ENCODE results near the gene RAD52. TPM values are rescaled to one million over a fixed set of nuclear protein-coding genes. Genes with fewer than 3 reads are reported as not detected.
A peak's percentile ranks its signal among the peaks of the same experiment; 100 is the strongest.

RAD52 gene
- total RNA-seq, 1 donor = 10.8 TPM

GRCh38 chr12:990661-991349, 41.3 kb upstream of the RAD52 start, which contains the start of gene ERC1:
Gene ERC1 (plus strand): TSS chr12:991223. CDS start chr12:1027904, 36,681 bp downstream.
- no peak for TF ChIP-seq CTCF (IDR thresholded peaks at IDR 0.05; ENCODE audit: insufficient read depth, low read length)
- H3K4me3 ChIP-seq (ENCODE audit: low read depth, low read length) = peak within 1 kb of the TSS; percentile 88

GRCh38 chr12:989751-990660, 40.5 kb upstream of the RAD52 start:
- peak; percentile 74 for DNase-seq (ENCODE audit: low read depth)
- TF ChIP-seq CTCF (IDR thresholded peaks at IDR 0.05; ENCODE audit: insufficient read depth, low read length) = peak; percentile 28
- peak overlapping the region; percentile 88 for H3K4me3 ChIP-seq (ENCODE audit: low read depth, low read length)

More at GRCh38 chr12:990661-991349, 41.3 kb upstream of the RAD52 start, which contains the start of gene ERC1:
- DNase-seq (ENCODE audit: low read depth) = peak; percentile 88

GRCh38 chr12:989051-989450, 39.6 kb upstream of the RAD52 start:
- no peak for DNase-seq (ENCODE audit: low read depth)
- TF ChIP-seq CTCF (IDR thresholded peaks at IDR 0.05; ENCODE audit: insufficient read depth, low read length) = no peak
- no peak overlapping the region for H3K4me3 ChIP-seq (ENCODE audit: low read depth, low read length)

GRCh38 chr12:988646-989045, 39.2 kb upstream of the RAD52 start:
- TF ChIP-seq CTCF (IDR thresholded peaks at IDR 0.05; ENCODE audit: insufficient read depth, low read length) = no peak
- DNase-seq (ENCODE audit: low read depth) = no peak
- H3K4me3 ChIP-seq (ENCODE audit: low read depth, low read length) = no peak overlapping the region

DNA sequence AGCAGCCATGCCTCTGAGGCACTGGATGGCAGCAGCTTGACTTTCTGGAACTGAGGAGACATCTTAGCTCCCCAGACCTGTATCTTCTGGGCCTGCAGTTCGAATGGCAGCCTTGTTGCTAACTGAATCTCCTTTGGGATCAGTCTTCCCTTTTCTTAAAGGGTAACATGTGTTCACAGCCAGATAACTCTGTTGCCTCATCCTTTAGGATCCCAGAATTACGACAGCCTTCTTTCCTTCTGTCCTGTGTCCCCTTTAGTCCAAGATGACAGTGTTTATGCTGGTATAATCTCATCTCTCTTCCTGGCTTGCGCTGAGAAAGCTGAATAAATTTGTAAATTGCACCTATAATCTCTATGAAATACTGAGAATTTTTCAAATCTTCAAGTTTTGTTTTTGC, 32.5 kb upstream of the RAD52 start:
- H3K4me3 ChIP-seq (ENCODE audit: low read depth, low read length) = no peak overlapping the region
- peak; percentile 16 for DNase-seq (ENCODE audit: low read depth)
- no peak for TF ChIP-seq CTCF (IDR thresholded peaks at IDR 0.05; ENCODE audit: insufficient read depth, low read length)

DNA sequence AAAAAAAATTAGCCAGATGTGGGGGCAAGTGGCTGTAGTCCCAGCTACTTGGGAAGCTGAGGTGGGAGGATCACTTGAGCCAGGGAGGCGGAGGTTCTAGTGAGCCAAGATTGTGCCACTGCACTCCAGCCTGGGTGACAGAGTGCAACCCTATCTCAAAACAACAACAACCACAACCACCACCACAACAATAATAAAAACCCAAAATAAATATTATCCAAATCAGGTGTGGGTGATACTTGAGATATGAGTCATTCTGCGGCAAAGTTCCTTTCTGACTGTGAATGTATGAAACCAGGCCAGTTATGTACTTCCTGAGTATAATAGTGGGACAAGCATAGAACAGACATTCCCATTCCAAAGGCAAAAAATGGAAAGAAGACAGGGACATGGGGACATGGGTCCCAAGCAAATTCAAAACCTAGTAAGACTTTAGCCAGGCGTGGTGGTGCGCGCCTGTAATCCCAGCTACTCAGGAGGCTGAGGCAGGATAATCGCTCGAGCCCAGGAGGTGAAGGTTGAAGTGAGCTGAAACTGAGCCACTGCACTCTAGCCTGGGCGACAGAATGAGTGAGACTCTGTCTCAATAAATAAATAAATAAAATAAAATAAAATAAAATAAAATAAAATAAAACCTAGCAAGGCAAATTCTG, 31.8 kb upstream of the RAD52 start:
- no peak overlapping the region for H3K4me3 ChIP-seq (ENCODE audit: low read depth, low read length)
- no peak for TF ChIP-seq CTCF (IDR thresholded peaks at IDR 0.05; ENCODE audit: insufficient read depth, low read length)
- DNase-seq (ENCODE audit: low read depth) = no peak
